Measurements from ENCODE around the gene PROC. TPM values are rescaled to one million over a fixed set of nuclear protein-coding genes. Genes with fewer than 3 reads are reported as not detected.
A peak's percentile ranks its signal among the peaks of the same experiment; 100 is the strongest.

Gene PROC
- total and polyA plus RNA-seq, 2 of the 4 experiments (the other 2 are of a cell fraction), result 0.07 TPM; not detected in 1

DNA sequence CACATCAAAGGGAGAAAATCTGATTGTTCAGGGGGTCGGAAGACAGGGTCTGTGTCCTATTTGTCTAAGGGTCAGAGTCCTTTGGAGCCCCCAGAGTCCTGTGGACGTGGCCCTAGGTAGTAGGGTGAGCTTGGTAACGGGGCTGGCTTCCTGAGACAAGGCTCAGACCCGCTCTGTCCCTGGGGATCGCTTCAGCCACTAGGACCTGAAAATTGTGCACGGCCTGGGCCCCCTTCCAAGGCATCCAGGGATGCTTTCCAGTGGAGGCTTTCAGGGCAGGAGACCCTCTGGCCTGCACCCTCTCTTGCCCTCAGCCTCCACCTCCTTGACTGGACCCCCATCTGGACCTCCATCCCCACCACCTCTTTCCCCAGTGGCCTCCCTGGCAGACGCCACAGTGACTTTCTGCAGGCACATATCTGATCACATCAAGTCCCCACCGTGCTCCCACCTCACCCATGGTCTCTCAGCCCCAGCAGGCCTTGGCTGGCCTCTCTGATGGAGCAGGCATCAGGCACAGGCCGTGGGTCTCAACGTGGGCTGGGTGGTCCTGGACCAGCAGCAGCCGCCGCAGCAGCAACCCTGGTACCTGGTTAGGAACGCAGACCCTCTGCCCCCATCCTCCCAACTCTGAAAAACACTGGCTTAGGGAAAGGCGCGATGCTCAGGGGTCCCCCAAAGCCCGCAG, 3.8 kb downstream of the PROC start:
- Histone ChIP-seq H3K4me2 (ENCODE audit: low read depth, low read length) (no peak overlapping the region), H2BK15ac (ENCODE audit: low read depth, low read length) (no peak overlapping the region), H3K79me1 (ENCODE audit: low read depth in 1 of 2, low read length in 2 of 2) (no peaks in the 10 kb centered on the region), H4K20me1 (ENCODE audit: insufficient read depth, low read length) (no peaks in the 10 kb centered on the region; the same call in 1 of the 2 replicates), H3K9me3 (ENCODE audit: control insufficient read depth, insufficient read depth, low read length) (no peaks in the 10 kb centered on the region), H3K36me3 (ENCODE audit: control insufficient read depth, insufficient read depth, low read length) (no peaks in the 10 kb centered on the region), H2AFZ (replicated peaks; ENCODE audit: low read length, poor library complexity) (peak overlapping the region; percentile 52), H3K4me1 (ENCODE audit: control insufficient read depth, insufficient read depth, low read length) (no peaks in the 10 kb centered on the region; the same call in 1 of the 2 replicates), H4K8ac (ENCODE audit: low read depth in 2 of 2, low read length in 2 of 2) (no peak overlapping the region), H4K91ac (ENCODE audit: insufficient read depth, low read depth, low read length) (no peak overlapping the region), H3K4ac (ENCODE audit: low read depth, low read length) (no peak overlapping the region), H3K23ac (ENCODE audit: low read depth, low read length) (no peak overlapping the region), H2BK5ac (ENCODE audit: low read depth, low read length, poor library complexity, severe bottlenecking) (no peak overlapping the region), H4K5ac (ENCODE audit: low read depth, low read length) (no peak overlapping the region), H2AK5ac (ENCODE audit: low read depth, low read length) (no peak overlapping the region), H3K14ac (replicated peaks; ENCODE audit: low read depth, low read length) (no peak overlapping the region), H3K4me3 (ENCODE audit: insufficient read depth, low read depth, low read length) (no peak overlapping the region), H2AK9ac (replicated peaks; ENCODE audit: low read depth, low read length, poor library complexity) (no peak overlapping the region), H2BK20ac (ENCODE audit: low read depth, low read length) (no peak overlapping the region), H2BK120ac (ENCODE audit: low read depth, low read length) (no peak overlapping the region), H3K18ac (ENCODE audit: low read depth, low read length) (no peak overlapping the region), H3K9me1 (ENCODE audit: insufficient read depth, low read length) (no peaks in the 10 kb centered on the region), H3K56ac (ENCODE audit: extremely low read depth, insufficient read depth, low read length) (no peak overlapping the region), H3K27me3 (ENCODE audit: control insufficient read depth, insufficient read depth, low read length) (peaks cover 26% of the 10 kb centered on the region), H3K27ac (ENCODE audit: insufficient read depth, low read length) (no peak overlapping the region), H3K9ac (ENCODE audit: low read depth, low read length) (no peak overlapping the region)
- ChIA-PET CTCF (no interaction called here), POLR2A (ENCODE audit: unreplicated experiment) (no interaction called here)
- TF ChIP-seq RAD21 (IDR thresholded peaks at IDR 0.05; ENCODE audit: low read length) (no peak), BHLHE40 (IDR thresholded peaks at IDR 0.05; ENCODE audit: low read depth, low read length) (no peak), RCOR1 (IDR thresholded peaks at IDR 0.05; ENCODE audit: insufficient replicate concordance, low read length) (no peak), POLR2A (IDR thresholded peaks at IDR 0.05; ENCODE audit: low read depth, low read length) (no peak)
- in situ Hi-C loops (cut with MboI; ENCODE audit: low sequenced_read_pairs), result no loop called here
- intact Hi-C loops (cut with micrococcal nuclease), result no loop called here
- DNase-seq, result no peak
- no peak for ATAC-seq (ENCODE audit: low read depth)
- no TSS peak for BruUV-seq (replicated peaks)
- dilution Hi-C loops (cut with HindIII; ENCODE audit: low sequenced_read_pairs, unreplicated experiment), result no loop called here
- WGBS, 2 experiments (ENCODE audit: extremely low coverage in 2 of 2, insufficient read length in 1 of 2), result 90% methylated on average over 6 of the region's 16 CpGs; no CpG with 5 or more reads in 1 of the 2 experiments

All from IMR-90 (cell line).